HG03575 (cell line): ENCODE results near the gene DPP7.
"Not testable (repeated sequence)": the region's sequence is repeated elsewhere in the genome, so short reads cannot be mapped to it uniquely, and the experiment has no call there.

ENCODE experiments used
- ATAC-seq: cut with Tn5 transposase; IDR thresholded peaks from one replicate; pipeline ENCODE4 v1.9.1; 2021; ENCODE audit not compliant: unreplicated experiment, insufficient number of reproducible peaks, low FRiP score; ENCODE audit errors: extremely low read depth

Gene DPP7

GRCh38 chr9:137136261-137136880 lies 21.8 kb upstream of the DPP7 start:
- no peak for ATAC-seq

GRCh38 chr9:137135154-137135553 lies 20.6 kb upstream of the DPP7 start:
- ATAC-seq, result not testable (repeated sequence)

- no peak for ATAC-seq
Observed at GRCh38 chr9:137134191-137134590, 19.7 kb upstream of the DPP7 start.

GRCh38 chr9:137130176-137130755 lies 15.7 kb upstream of the DPP7 start:
- no peak for ATAC-seq

GRCh38 chr9:137129456-137130175 lies 15.1 kb upstream of the DPP7 start:
- ATAC-seq, result no peak

- no peak for ATAC-seq
Observed at GRCh38 chr9:137128862-137129455, 14.4 kb upstream of the DPP7 start.

GRCh38 chr9:137128158-137128861 lies 13.8 kb upstream of the DPP7 start:
- ATAC-seq, result no peak

- ATAC-seq, result no peak
Observed at GRCh38 chr9:137127301-137128157, 13.0 kb upstream of the DPP7 start.

GRCh38 chr9:137126786-137127185 lies 12.3 kb upstream of the DPP7 start:
- no peak for ATAC-seq

GRCh38 chr9:137123952-137124462 lies 9.5 kb upstream of the DPP7 start:
- ATAC-seq, result not testable (repeated sequence)

GRCh38 chr9:137123468-137123837 lies 8.9 kb upstream of the DPP7 start:
- no peak for ATAC-seq

- not testable (repeated sequence) for ATAC-seq
Observed at GRCh38 chr9:137122796-137123467, 8.4 kb upstream of the DPP7 start.

GRCh38 chr9:137121927-137122795 lies 7.6 kb upstream of the DPP7 start:
- ATAC-seq, result not testable (repeated sequence)

GRCh38 chr9:137118092-137118603 lies 3.6 kb upstream of the DPP7 start:
- ATAC-seq, result not testable (repeated sequence)

GRCh38 chr9:137117269-137117731 lies 2.8 kb upstream of the DPP7 start:
- ATAC-seq, result no peak

GRCh38 chr9:137116728-137117127 lies 2.2 kb upstream of the DPP7 start:
- no peak for ATAC-seq

GRCh38 chr9:137116027-137116507 lies 1.5 kb upstream of the DPP7 start:
- no peak for ATAC-seq
